ENCODE results near the gene PCED1A.

Gene PCED1A

DNA sequence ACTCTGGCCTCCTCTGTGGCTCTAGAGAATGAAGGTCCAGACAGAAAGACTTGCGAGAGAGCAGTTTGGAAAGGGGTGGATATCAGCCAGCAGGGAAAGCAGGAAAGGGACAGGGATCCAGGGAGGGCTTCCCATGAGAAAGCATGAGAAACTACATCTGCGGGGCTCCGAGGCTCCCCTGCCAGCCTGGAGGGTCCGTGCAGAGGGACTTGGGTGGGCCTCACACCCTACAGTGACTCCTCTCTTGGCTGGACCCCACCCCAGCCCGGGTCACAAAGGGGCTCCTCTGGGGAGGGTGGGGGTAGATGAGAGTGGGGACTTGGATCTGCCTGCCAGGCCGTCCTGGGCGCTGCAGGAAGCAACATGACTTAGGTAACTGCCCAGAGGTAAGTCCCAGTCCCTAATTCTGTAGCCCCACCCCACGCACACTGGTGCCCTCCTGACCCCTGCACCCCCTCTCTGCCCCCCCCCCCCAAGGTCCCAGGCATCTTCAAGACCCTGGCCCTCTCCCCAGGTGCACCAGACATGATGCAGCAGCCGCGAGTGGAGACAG lies 24.3 kb downstream of the PCED1A start, which contains the start of gene TMEM239:
TSS of gene TMEM239 (plus strand) at position 335 of the 553 bp plus-strand sequence. CDS start at position 526, 191 bp downstream.
- Histone ChIP-seq H3K27me3 (ENCODE audit: insufficient read depth, poor library complexity, severe bottlenecking) (peaks cover 2% of the 10 kb centered on the region), H3K4me3 (replicated peaks; ENCODE audit: insufficient read depth, low read length) (no peak within 1 kb of the TSS), H3K27ac (replicated peaks) (no peak within 1 kb of the TSS)
- TF ChIP-seq, protein P1, sequence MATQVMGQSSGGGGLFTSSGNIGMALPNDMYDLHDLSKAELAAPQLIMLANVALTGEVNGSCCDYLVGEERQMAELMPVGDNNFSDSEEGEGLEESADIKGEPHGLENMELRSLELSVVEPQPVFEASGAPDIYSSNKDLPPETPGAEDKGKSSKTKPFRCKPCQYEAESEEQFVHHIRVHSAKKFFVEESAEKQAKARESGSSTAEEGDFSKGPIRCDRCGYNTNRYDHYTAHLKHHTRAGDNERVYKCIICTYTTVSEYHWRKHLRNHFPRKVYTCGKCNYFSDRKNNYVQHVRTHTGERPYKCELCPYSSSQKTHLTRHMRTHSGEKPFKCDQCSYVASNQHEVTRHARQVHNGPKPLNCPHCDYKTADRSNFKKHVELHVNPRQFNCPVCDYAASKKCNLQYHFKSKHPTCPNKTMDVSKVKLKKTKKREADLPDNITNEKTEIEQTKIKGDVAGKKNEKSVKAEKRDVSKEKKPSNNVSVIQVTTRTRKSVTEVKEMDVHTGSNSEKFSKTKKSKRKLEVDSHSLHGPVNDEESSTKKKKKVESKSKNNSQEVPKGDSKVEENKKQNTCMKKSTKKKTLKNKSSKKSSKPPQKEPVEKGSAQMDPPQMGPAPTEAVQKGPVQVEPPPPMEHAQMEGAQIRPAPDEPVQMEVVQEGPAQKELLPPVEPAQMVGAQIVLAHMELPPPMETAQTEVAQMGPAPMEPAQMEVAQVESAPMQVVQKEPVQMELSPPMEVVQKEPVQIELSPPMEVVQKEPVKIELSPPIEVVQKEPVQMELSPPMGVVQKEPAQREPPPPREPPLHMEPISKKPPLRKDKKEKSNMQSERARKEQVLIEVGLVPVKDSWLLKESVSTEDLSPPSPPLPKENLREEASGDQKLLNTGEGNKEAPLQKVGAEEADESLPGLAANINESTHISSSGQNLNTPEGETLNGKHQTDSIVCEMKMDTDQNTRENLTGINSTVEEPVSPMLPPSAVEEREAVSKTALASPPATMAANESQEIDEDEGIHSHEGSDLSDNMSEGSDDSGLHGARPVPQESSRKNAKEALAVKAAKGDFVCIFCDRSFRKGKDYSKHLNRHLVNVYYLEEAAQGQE (IDR thresholded peaks at IDR 0.05; ENCODE audit: insufficient replicate concordance, low read depth) = no peak
- TF ChIP-seq SPI1 (IDR thresholded peaks at IDR 0.05; ENCODE audit: borderline replicate concordance, low read depth) (no peak), CTCF (IDR thresholded peaks at IDR 0.05; ENCODE audit: insufficient read depth, low read length) (no peak), POLR2AphosphoS5 (IDR thresholded peaks at IDR 0.05; ENCODE audit: low read depth) (no peak), GABPA (IDR thresholded peaks at IDR 0.05; ENCODE audit: low read depth) (no peak)
- DNase-seq (ENCODE audit: low read depth in 1 of 2, low spot score in 1 of 2) = no peak

DNA sequence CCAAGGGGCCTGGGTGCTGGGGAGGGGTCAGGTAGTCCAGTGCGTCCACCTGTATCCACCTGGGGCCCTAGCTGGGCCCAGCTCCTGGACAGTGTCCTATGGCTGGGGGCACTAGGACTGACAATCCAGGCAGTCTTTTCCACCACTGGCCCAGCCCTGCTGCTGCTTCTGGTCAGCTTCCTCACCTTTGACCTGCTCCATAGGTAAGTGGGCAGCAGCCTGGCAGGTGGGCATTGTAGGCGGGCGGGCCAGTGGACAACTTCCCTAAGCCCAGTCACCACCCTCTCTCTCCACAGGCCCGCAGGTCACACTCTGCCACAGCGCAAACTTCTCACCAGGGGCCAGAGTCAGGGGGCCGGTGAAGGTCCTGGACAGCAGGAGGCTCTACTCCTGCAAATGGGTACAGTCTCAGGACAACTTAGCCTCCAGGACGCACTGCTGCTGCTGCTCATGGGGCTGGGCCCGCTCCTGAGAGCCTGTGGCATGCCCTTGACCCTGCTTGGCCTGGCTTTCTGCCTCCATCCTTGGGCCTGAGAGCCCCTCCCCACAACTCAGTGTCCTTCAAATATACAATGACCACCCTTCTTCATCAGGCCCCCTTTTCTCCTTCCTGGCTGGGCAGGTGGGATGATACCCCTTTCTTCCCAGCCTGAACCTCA lies 25.1 kb downstream of the PCED1A start:
- Histone ChIP-seq H3K27me3 (ENCODE audit: insufficient read depth, poor library complexity, severe bottlenecking) (peaks cover 4% of the 10 kb centered on the region), H3K4me3 (replicated peaks; ENCODE audit: insufficient read depth, low read length) (no peak overlapping the region), H3K27ac (replicated peaks) (no peak overlapping the region)
- DNase-seq (ENCODE audit: low read depth in 1 of 2, low spot score in 1 of 2) = no peak
- TF ChIP-seq SPI1 (IDR thresholded peaks at IDR 0.05; ENCODE audit: borderline replicate concordance, low read depth) = no peak
- TF ChIP-seq, protein P1 (IDR thresholded peaks at IDR 0.05; ENCODE audit: insufficient replicate concordance, low read depth) = no peak
- no peak for TF ChIP-seq GABPA (IDR thresholded peaks at IDR 0.05; ENCODE audit: low read depth)
- TF ChIP-seq POLR2AphosphoS5 (IDR thresholded peaks at IDR 0.05; ENCODE audit: low read depth) = no peak
- TF ChIP-seq CTCF (IDR thresholded peaks at IDR 0.05; ENCODE audit: insufficient read depth, low read length) = no peak

DNA sequence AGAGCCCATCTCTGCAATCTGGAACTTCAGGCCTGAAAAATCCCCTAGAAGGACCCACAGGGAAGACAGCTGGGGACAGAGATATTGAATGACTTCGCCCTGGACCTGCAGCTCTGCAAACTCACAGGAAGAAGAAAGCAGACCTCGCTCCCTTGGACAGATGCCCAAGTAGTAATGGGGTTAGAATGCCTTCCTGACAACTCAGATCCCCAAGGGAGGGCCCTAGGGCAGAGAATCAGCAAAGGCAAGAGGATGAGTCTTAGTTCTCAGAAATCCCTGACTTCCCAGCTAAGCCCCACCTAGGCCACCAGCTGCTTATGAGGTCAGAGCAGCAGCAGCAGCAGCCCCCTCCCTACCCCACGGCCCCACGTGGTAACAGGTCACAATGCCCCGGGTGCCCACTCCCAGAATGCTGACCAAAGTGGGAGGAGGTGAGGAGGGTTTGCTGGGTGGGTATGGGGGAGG lies 25.8 kb downstream of the PCED1A start, which contains the start of gene C20orf141:
TSS of gene C20orf141 (plus strand) at position 401 of the 465 bp plus-strand sequence. CDS start 198 bp downstream, outside the sequence.
- Histone ChIP-seq H3K27me3 (ENCODE audit: insufficient read depth, poor library complexity, severe bottlenecking) (peaks cover 4% of the 10 kb centered on the region), H3K4me3 (replicated peaks; ENCODE audit: insufficient read depth, low read length) (no peak within 1 kb of the TSS), H3K27ac (replicated peaks) (no peak within 1 kb of the TSS)
- TF ChIP-seq, protein P1 (IDR thresholded peaks at IDR 0.05; ENCODE audit: insufficient replicate concordance, low read depth) = no peak
- TF ChIP-seq SPI1 (IDR thresholded peaks at IDR 0.05; ENCODE audit: borderline replicate concordance, low read depth) (no peak), GABPA (IDR thresholded peaks at IDR 0.05; ENCODE audit: low read depth) (no peak), CTCF (IDR thresholded peaks at IDR 0.05; ENCODE audit: insufficient read depth, low read length) (no peak), POLR2AphosphoS5 (IDR thresholded peaks at IDR 0.05; ENCODE audit: low read depth) (no peak)
- DNase-seq (ENCODE audit: low read depth in 1 of 2, low spot score in 1 of 2) = no peak
